Endothelial cell (in vitro differentiated cells): Measurements from ENCODE around the gene TLN1. TPM values are rescaled to one million over a fixed set of nuclear protein-coding genes. Genes with fewer than 3 reads are reported as not detected.
A peak's percentile ranks its signal among the peaks of the same experiment; 100 is the strongest.

Experiments
- DNase-seq: peaks from one replicate; pipeline ENCODE4 v3.0.0; 2021; ENCODE audit warnings: low spot score
- H3K27ac Mint-ChIP-seq: one replicate; pipeline ENCODE4 v1.8.0; 2021; ENCODE audit warnings: mixed read lengths, inconsistent platforms; ENCODE audit not compliant: unreplicated experiment
- H3K27me3 Mint-ChIP-seq: one replicate; pipeline ENCODE4 v1.8.0; 2021; ENCODE audit warnings: mild to moderate bottlenecking, moderate library complexity, mixed read lengths, inconsistent platforms; ENCODE audit not compliant: unreplicated experiment
- H3K36me3 Mint-ChIP-seq: one replicate; pipeline ENCODE4 v1.8.0; 2021; ENCODE audit warnings: mild to moderate bottlenecking, low read depth, mixed read lengths, inconsistent platforms; ENCODE audit not compliant: unreplicated experiment
- H3K4me1 Mint-ChIP-seq: one replicate; pipeline ENCODE4 v1.8.0; 2021; ENCODE audit warnings: mild to moderate bottlenecking, mixed read lengths, inconsistent platforms; ENCODE audit not compliant: unreplicated experiment
- H3K4me3 Mint-ChIP-seq: one replicate; pipeline ENCODE4 v1.8.0; 2021; ENCODE audit warnings: mild to moderate bottlenecking, mixed read lengths, inconsistent platforms; ENCODE audit not compliant: unreplicated experiment
- H3K9me3 Mint-ChIP-seq: one replicate; pipeline ENCODE4 v1.8.0; 2021; ENCODE audit warnings: mixed read lengths, inconsistent platforms; ENCODE audit not compliant: unreplicated experiment
- total RNA-seq: library from RNA; stranded (reverse); fragmentation: NEBNext Ultra II Directional; extraction: Animal tissue kit (Norgen Biotek cat#: 25700); gene quantifications from one replicate; pipeline ENCODE4 v1.2.1, GENCODE V29; 2021; ENCODE audit not compliant: unreplicated experiment
- TF ChIP-seq, protein P1 (sequence below): fragments of 200-600 bp; sonication (generic); IDR thresholded peaks from one replicate; pipeline ENCODE4 v1.5.0; 2021; ENCODE audit warnings: antibody characterized with exemption; ENCODE audit not compliant: unreplicated experiment

TLN1 gene
- total RNA-seq, 1 donor from 2014 or later = 370 TPM

DNA sequence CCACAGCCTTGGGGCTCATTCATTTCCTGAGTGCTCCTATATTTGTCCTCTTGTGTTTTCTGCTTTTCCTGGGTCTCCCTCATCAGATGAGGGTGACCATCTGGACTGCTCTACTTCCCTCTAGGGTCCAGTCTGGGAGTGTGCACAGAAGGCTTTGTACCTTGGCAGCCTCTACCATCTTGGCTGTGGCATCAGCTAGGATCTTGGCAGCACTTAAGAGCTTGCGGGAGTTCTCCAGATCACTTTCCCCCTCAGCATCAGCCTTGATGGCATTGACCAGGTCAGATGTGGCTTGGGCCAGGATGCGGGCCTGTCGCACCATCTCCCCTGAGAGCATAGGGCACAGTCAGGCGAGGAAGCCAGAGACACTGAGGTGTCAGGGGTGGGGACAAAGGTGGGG lies 15.8 kb downstream of the TLN1 start:
- Mint-ChIP-seq H3K4me1 (no peaks in the 10 kb centered on the region), H3K27ac (no peak overlapping the region), H3K36me3 (peaks cover 83% of the 10 kb centered on the region), H3K27me3 (peaks cover 4% of the 10 kb centered on the region), H3K4me3 (peak overlapping the region; percentile 66), H3K9me3 (no peaks in the 10 kb centered on the region)
- no peak for DNase-seq
- TF ChIP-seq, protein P1, sequence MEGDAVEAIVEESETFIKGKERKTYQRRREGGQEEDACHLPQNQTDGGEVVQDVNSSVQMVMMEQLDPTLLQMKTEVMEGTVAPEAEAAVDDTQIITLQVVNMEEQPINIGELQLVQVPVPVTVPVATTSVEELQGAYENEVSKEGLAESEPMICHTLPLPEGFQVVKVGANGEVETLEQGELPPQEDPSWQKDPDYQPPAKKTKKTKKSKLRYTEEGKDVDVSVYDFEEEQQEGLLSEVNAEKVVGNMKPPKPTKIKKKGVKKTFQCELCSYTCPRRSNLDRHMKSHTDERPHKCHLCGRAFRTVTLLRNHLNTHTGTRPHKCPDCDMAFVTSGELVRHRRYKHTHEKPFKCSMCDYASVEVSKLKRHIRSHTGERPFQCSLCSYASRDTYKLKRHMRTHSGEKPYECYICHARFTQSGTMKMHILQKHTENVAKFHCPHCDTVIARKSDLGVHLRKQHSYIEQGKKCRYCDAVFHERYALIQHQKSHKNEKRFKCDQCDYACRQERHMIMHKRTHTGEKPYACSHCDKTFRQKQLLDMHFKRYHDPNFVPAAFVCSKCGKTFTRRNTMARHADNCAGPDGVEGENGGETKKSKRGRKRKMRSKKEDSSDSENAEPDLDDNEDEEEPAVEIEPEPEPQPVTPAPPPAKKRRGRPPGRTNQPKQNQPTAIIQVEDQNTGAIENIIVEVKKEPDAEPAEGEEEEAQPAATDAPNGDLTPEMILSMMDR = no peak

DNA sequence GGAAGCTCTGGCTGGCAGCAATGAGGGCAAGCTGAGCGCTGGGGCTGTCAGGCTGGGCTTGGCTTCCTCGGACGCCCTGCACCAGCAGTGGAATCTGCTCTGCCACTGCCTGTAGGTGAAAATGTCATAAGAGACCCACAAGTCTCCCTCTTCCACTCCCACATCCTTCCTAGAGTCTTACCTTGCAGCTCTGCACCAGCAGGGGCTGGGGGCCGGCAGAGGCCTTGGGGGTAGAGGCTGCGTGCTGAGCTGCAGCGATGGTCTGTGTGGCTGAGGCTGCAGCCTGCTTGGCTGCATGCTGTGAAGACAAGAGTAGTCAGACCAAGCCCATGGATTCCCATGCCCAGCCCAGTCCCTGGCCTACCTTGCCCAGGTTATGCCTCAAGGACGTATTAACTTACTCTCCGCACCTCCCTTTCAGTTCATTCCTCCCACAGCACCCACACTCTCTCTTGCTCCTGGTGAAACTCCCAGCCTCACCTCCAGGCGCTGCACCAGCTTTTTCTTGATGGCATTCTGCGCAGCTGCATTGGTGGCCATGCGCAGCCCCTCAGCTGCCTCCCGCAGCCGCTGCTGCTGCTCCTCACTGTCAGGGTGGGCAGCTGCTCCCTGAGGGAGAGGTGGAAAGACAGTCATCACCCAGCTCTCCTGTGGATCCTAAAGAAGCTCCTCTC lies 17.3 kb downstream of the TLN1 start:
- no peak for DNase-seq
- Mint-ChIP-seq H3K36me3 (peaks cover 84% of the 10 kb centered on the region), H3K4me3 (peak overlapping the region; percentile 67), H3K27ac (peak overlapping the region; percentile 42), H3K4me1 (no peaks in the 10 kb centered on the region), H3K27me3 (peaks cover 4% of the 10 kb centered on the region), H3K9me3 (no peaks in the 10 kb centered on the region)
- TF ChIP-seq, protein P1 = no peak

DNA sequence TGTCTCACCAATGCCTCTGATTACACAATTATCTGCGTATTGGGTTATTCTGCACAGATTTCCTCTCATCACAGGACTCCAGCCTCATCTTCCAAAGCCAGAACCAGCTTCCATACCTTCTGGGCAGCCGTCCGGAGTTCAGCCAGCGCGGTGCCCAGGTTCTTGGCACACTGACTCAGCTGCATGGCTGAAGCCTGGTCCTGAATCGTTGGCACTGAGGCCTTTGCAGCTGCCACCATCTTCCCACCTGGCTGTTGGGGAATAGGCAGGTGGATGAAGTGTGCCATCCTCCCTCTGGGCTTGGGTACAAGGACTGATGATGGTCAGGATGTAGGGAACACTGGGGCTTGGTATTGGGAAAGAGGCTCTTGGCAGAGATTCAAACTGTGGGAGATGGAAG lies 17.9 kb downstream of the TLN1 start:
- no peak for DNase-seq
- Mint-ChIP-seq H3K4me1 (no peaks in the 10 kb centered on the region), H3K36me3 (peaks cover 81% of the 10 kb centered on the region), H3K9me3 (no peaks in the 10 kb centered on the region), H3K27ac (peak overlapping the region; percentile 9), H3K4me3 (peak overlapping the region; percentile 65), H3K27me3 (peaks cover 2% of the 10 kb centered on the region)
- TF ChIP-seq, protein P1 = no peak

DNA sequence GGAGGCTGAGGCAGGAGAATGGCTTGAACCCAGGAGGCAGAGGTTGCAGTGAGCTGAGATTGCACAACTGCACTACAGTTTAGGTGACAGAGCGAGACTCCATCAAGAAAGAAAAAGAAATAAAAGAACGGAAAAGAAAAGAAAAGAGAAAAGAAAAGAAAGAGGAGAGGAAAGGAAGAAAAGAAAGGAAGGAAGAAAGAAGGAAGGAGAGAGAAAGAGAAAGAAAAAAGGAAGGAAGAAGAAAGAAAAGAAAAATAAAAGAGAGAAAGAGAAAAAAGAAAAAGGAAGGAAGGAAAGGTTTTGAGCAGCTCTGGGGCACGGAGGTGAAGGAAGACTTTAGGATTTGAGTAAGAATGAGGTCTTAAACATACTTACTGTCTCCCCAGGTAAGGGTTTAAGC lies 18.4 kb downstream of the TLN1 start:
- Mint-ChIP-seq H3K27me3 (peaks cover 2% of the 10 kb centered on the region), H3K27ac (peak overlapping the region; percentile 9), H3K4me1 (no peaks in the 10 kb centered on the region), H3K36me3 (peaks cover 82% of the 10 kb centered on the region), H3K4me3 (no peak overlapping the region), H3K9me3 (no peaks in the 10 kb centered on the region)
- TF ChIP-seq, protein P1 = no peak
- no peak for DNase-seq

DNA sequence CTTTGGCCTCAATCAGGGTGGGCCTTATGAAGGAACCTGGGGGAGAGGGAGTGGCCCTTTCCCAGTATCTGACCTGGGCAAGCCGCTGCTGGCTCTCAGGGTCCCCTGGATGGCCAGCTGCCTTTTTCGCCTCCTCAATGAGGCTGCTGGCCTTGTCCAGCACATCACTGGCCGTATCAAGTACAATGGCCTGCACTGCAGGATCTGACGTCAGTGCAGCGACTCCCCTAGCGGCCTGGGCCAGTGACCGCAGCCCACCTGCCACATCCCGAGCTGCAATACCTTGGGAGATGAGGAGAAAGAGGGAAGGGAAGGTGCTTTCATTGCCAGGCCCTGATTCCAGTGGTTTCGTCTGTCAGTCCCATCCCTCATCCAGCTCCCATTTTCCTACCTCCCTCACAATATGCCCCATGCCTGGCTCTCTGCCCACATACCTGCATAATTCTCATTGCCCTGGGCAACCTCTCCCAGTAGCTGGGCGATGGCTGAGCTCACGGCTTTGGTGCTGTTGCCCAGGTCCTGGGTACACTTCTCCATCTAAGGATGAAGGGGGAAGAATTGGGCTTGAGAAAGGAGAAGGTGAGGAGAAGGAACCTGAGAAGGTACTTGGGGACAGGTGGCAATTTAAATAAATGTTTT lies 19.1 kb downstream of the TLN1 start:
- no peaks in the 10 kb centered on the region for H3K27me3 Mint-ChIP-seq
- TF ChIP-seq, protein P1 = no peak
- no peaks in the 10 kb centered on the region for H3K4me1 Mint-ChIP-seq
- H3K36me3 Mint-ChIP-seq = peaks cover 82% of the 10 kb centered on the region
- H3K9me3 Mint-ChIP-seq = no peaks in the 10 kb centered on the region
- no peak for DNase-seq
- no peak overlapping the region for H3K4me3 Mint-ChIP-seq
- no peak overlapping the region for H3K27ac Mint-ChIP-seq
